MM.1S (cell line): ENCODE results near the gene UNKL.

Source experiments
- DNase-seq: peaks from one replicate; pipeline ENCODE4 v3.0.0-alpha.2; 2015
- H2AFZ ChIP-seq: fragments of 300-600 bp; sonication (generic); 2 replicates; pipeline ENCODE4 v1.6.0; 2016; ENCODE audit warnings: antibody characterized with exemption, low read length
- H3F3A ChIP-seq: fragments of 300-600 bp; sonication (generic); 2 replicates; pipeline ENCODE4 v1.6.1; 2016; ENCODE audit warnings: mild to moderate bottlenecking, antibody characterized with exemption, low read length, moderate library complexity, mixed read lengths; ENCODE audit not compliant: insufficient read depth
- H3K27ac ChIP-seq: fragments of 300-600 bp; sonication (generic); 2 replicates; pipeline ENCODE4 v1.5.1; 2016; ENCODE audit warnings: mild to moderate bottlenecking, low read length
- H3K27me3 ChIP-seq: fragments of 300-600 bp; sonication (generic); replicated peaks from 2 replicates; pipeline ENCODE4 v1.6.0; 2016; ENCODE audit warnings: low read length; ENCODE audit not compliant: insufficient read depth
- H3K36me3 ChIP-seq: fragments of 300-600 bp; sonication (generic); replicated peaks from 2 replicates; pipeline ENCODE4 v1.6.1; 2016; ENCODE audit warnings: mild to moderate bottlenecking, low read length, mixed read lengths; ENCODE audit not compliant: insufficient read depth
- H3K4me1 ChIP-seq: fragments of 300-600 bp; sonication (generic); 2 replicates; pipeline ENCODE4 v1.6.1; 2016; ENCODE audit warnings: low read length, mixed read lengths
- H3K4me2 ChIP-seq: fragments of 300-600 bp; sonication (generic); 2 replicates; pipeline ENCODE4 v1.6.0; 2016; ENCODE audit warnings: low read depth, low read length
- H3K4me3 ChIP-seq: fragments of 300-600 bp; sonication (generic); 2 replicates; pipeline ENCODE4 v1.5.1; 2016; ENCODE audit warnings: low read length, mixed read lengths
- H3K79me2 ChIP-seq: fragments of 300-600 bp; sonication (generic); 2 replicates; pipeline ENCODE4 v1.6.1; 2016; ENCODE audit warnings: mixed run types, low read length, mixed read lengths
- H3K9ac ChIP-seq: fragments of 300-600 bp; sonication (generic); 2 replicates; pipeline ENCODE4 v1.6.1; 2016; ENCODE audit warnings: low read length, mixed read lengths
- H3K9me2 ChIP-seq: fragments of 300-600 bp; sonication (generic); replicated peaks from 2 replicates; pipeline ENCODE4 v1.6.1; 2016; ENCODE audit warnings: mild to moderate bottlenecking, low read length, mixed read lengths; ENCODE audit not compliant: insufficient read depth
- H3K9me3 ChIP-seq: fragments of 300-600 bp; sonication (generic); replicated peaks from 2 replicates; pipeline ENCODE4 v1.6.1; 2016; ENCODE audit warnings: mild to moderate bottlenecking, low read length, mixed read lengths; ENCODE audit not compliant: insufficient read depth
- H4K20me1 ChIP-seq: fragments of 300-600 bp; sonication (generic); 2 replicates; pipeline ENCODE4 v1.6.1; 2016; ENCODE audit warnings: mild to moderate bottlenecking, low read length, moderate library complexity, mixed read lengths; ENCODE audit not compliant: insufficient read depth
- EZH2 ChIP-seq: fragments of 300-600 bp; sonication (generic); optimal IDR thresholded peaks from 2 replicates; pipeline ENCODE3; 2017; ENCODE audit warnings: low read depth, mild to moderate bottlenecking, antibody characterized with exemption, low read length, mixed read lengths
- EZH2phosphoT487 ChIP-seq: fragments of 300-600 bp; sonication (generic); IDR thresholded peaks from 2 replicates; pipeline ENCODE4 v1.6.1; 2018; ENCODE audit warnings: antibody characterized with exemption, low read length
- TF ChIP-seq, protein P1 (sequence below): fragments of 300-600 bp; sonication (generic); IDR thresholded peaks from 2 replicates; pipeline ENCODE4 v1.5.1; 2016; ENCODE audit warnings: antibody characterized with exemption, low read length, mixed read lengths

Gene UNKL

GRCh38 chr16:1454561-1454960, 40.1 kb upstream of the UNKL start:
- Histone ChIP-seq H3K9ac (no peak overlapping the region), H2AFZ (no peak overlapping the region), H3K9me2 (no peaks in the 10 kb centered on the region), H3K9me3 (no peaks in the 10 kb centered on the region), H3K79me2 (no peaks in the 10 kb centered on the region), H3K4me1 (no peaks in the 10 kb centered on the region), H3K4me3 (no peak overlapping the region), H3K27me3 (no peaks in the 10 kb centered on the region), H3K27ac (no peak overlapping the region), H3K4me2 (no peak overlapping the region), H4K20me1 (no peaks in the 10 kb centered on the region), H3F3A (no peaks in the 10 kb centered on the region), H3K36me3 (no peaks in the 10 kb centered on the region)
- TF ChIP-seq EZH2phosphoT487: no peak
- TF ChIP-seq, protein P1, sequence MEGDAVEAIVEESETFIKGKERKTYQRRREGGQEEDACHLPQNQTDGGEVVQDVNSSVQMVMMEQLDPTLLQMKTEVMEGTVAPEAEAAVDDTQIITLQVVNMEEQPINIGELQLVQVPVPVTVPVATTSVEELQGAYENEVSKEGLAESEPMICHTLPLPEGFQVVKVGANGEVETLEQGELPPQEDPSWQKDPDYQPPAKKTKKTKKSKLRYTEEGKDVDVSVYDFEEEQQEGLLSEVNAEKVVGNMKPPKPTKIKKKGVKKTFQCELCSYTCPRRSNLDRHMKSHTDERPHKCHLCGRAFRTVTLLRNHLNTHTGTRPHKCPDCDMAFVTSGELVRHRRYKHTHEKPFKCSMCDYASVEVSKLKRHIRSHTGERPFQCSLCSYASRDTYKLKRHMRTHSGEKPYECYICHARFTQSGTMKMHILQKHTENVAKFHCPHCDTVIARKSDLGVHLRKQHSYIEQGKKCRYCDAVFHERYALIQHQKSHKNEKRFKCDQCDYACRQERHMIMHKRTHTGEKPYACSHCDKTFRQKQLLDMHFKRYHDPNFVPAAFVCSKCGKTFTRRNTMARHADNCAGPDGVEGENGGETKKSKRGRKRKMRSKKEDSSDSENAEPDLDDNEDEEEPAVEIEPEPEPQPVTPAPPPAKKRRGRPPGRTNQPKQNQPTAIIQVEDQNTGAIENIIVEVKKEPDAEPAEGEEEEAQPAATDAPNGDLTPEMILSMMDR: no peak
- TF ChIP-seq EZH2: no peak
- no peak for DNase-seq

DNA sequence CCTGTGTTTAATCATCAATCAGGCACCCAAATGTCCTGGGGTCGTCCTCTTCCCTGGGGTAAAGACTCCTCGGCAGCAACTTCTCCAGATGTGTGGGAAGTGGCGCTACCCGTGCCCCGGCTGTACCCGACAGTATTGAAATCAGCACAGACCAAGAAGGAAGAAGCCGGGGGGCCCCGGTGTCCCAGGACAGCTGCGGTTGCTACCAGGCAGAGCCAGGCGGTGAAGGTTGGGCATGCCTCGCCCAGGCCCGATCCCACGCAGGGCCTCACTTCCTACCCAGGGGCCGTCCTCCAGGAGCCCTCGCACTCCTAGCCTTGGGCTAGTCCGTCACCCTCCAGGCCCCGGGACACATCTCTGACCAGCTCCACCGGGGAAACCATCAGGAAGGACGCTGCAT, 38.8 kb upstream of the UNKL start:
- Histone ChIP-seq H4K20me1 (no peaks in the 10 kb centered on the region), H3K9me3 (no peaks in the 10 kb centered on the region), H3K79me2 (no peaks in the 10 kb centered on the region), H2AFZ (no peak overlapping the region), H3K36me3 (no peaks in the 10 kb centered on the region), H3K4me2 (no peak overlapping the region), H3F3A (no peaks in the 10 kb centered on the region), H3K4me3 (no peak overlapping the region), H3K27ac (no peak overlapping the region), H3K9ac (no peak overlapping the region), H3K4me1 (no peaks in the 10 kb centered on the region), H3K9me2 (no peaks in the 10 kb centered on the region), H3K27me3 (no peaks in the 10 kb centered on the region)
- no peak for TF ChIP-seq EZH2
- TF ChIP-seq, protein P1: no peak
- TF ChIP-seq EZH2phosphoT487: no peak
- DNase-seq: no peak

DNA sequence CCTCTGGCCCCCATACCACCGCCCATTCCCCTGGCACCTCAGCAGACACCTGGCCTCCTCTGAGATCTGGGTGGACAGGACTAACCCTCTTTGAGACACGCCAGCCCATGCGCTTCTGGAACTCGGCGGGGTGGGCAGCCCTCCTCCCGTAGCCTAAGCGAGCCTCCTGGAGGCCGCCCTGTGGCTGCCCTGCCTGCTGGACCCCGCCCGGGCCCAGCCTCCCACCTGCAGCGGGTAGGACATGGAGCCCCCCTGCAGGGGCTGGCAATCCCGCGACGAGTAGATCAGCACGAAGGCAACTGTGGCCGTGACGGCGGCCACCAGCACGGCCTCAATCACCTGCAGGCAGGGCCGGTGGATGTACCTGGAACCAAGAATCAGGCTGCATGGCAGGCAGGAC, 38.0 kb upstream of the UNKL start:
- H3K4me1 ChIP-seq: no peaks in the 10 kb centered on the region
- no peaks in the 10 kb centered on the region for H4K20me1 ChIP-seq
- no peaks in the 10 kb centered on the region for H3K9me2 ChIP-seq
- DNase-seq: no peak
- no peaks in the 10 kb centered on the region for H3K9me3 ChIP-seq
- no peak overlapping the region for H2AFZ ChIP-seq
- no peak overlapping the region for H3K4me3 ChIP-seq
- H3K9ac ChIP-seq: no peak overlapping the region
- TF ChIP-seq EZH2 (no peak), EZH2phosphoT487 (no peak)
- TF ChIP-seq, protein P1: no peak
- no peak overlapping the region for H3K4me2 ChIP-seq
- no peak overlapping the region for H3K27ac ChIP-seq
- no peaks in the 10 kb centered on the region for H3K79me2 ChIP-seq
- no peaks in the 10 kb centered on the region for H3K36me3 ChIP-seq
- H3K27me3 ChIP-seq: no peaks in the 10 kb centered on the region
- no peaks in the 10 kb centered on the region for H3F3A ChIP-seq
